Astrocyte (in vitro differentiated cells and primary cell): Measurements from ENCODE around the gene SHC3. TPM values are rescaled to one million over a fixed set of nuclear protein-coding genes. Genes with fewer than 3 reads are reported as not detected.

Source experiments
- DNase-seq: peaks from one replicate; pipeline ENCODE4 v3.0.0-alpha.2; 2010; ENCODE audit warnings: low read depth
- FAIRE-seq: peaks from 2 replicates; lab custom pipeline; 2011; peaks lifted over from hg19 to GRCh38; lab: Jason Lieb, UNC
- H2AFZ ChIP-seq: 2 replicates; pipeline ENCODE4 v1.6.0; 2012; ENCODE audit warnings: low read depth, low read length, inconsistent platforms
- H3K27ac ChIP-seq: 2 replicates; pipeline ENCODE4 v1.5.1; 2011; ENCODE audit warnings: low read depth, low read length, inconsistent platforms
- H3K27me3 ChIP-seq: 2 replicates; pipeline ENCODE4 v1.6.0; 2011; ENCODE audit warnings: low read length, inconsistent platforms; ENCODE audit not compliant: insufficient read depth
- H3K36me3 ChIP-seq: 2 replicates; pipeline ENCODE4 v1.5.1; 2011; ENCODE audit warnings: low read length, inconsistent platforms; ENCODE audit not compliant: insufficient read depth
- H3K4me1 ChIP-seq: 2 replicates; pipeline ENCODE4 v1.5.1; 2011; ENCODE audit warnings: low read length, inconsistent platforms; ENCODE audit not compliant: insufficient read depth
- H3K4me2 ChIP-seq: 2 replicates; pipeline ENCODE4 v1.6.0; 2012; ENCODE audit warnings: low read length, inconsistent platforms
- H3K4me3 ChIP-seq: 2 replicates; pipeline ENCODE4 v1.5.1; 2011; ENCODE audit warnings: low read depth, mild to moderate bottlenecking, low read length, inconsistent platforms; ENCODE audit not compliant: insufficient read depth
- H3K79me2 ChIP-seq: 2 replicates; pipeline ENCODE4 v1.6.0; 2012; ENCODE audit warnings: mild to moderate bottlenecking, low read length, inconsistent platforms; ENCODE audit not compliant: insufficient read depth
- H3K9ac ChIP-seq: 2 replicates; pipeline ENCODE4 v1.6.0; 2012; ENCODE audit warnings: mild to moderate bottlenecking, low read length, inconsistent platforms
- H3K9me3 ChIP-seq: 2 replicates; pipeline ENCODE4 v1.5.1; 2012; ENCODE audit warnings: low read depth, mild to moderate bottlenecking, low read length, inconsistent platforms; ENCODE audit not compliant: insufficient read depth
- H4K20me1 ChIP-seq: 2 replicates; pipeline ENCODE4 v1.6.0; 2012; ENCODE audit warnings: low read length, inconsistent platforms; ENCODE audit not compliant: insufficient read depth
- H3K27ac Mint-ChIP-seq: one replicate; pipeline ENCODE4 v1.8.0; 2021; ENCODE audit warnings: mild to moderate bottlenecking, mixed read lengths; ENCODE audit not compliant: unreplicated experiment
- H3K27me3 Mint-ChIP-seq: one replicate; pipeline ENCODE4 v1.8.0; 2021; ENCODE audit warnings: low read depth, mixed read lengths; ENCODE audit not compliant: unreplicated experiment
- H3K36me3 Mint-ChIP-seq: one replicate; pipeline ENCODE4 v1.8.0; 2021; ENCODE audit warnings: low read depth, mixed read lengths; ENCODE audit not compliant: unreplicated experiment
- H3K4me1 Mint-ChIP-seq: one replicate; pipeline ENCODE4 v1.8.0; 2021; ENCODE audit warnings: low read depth, mixed read lengths; ENCODE audit not compliant: unreplicated experiment
- H3K4me3 Mint-ChIP-seq: one replicate; pipeline ENCODE4 v1.8.0; 2021; ENCODE audit warnings: mild to moderate bottlenecking, moderate library complexity, mixed read lengths; ENCODE audit not compliant: unreplicated experiment
- H3K9me3 Mint-ChIP-seq: one replicate; pipeline ENCODE4 v1.8.0; 2021; ENCODE audit warnings: mild to moderate bottlenecking, mixed read lengths; ENCODE audit not compliant: unreplicated experiment
- CTCF ChIP-seq: IDR thresholded peaks from 2 replicates; pipeline ENCODE4 v1.5.1; 2011; ENCODE audit warnings: low read depth, mild to moderate bottlenecking, inconsistent platforms, low read length, moderate library complexity; ENCODE audit not compliant: insufficient read depth
- EZH2 ChIP-seq: IDR thresholded peaks from 2 replicates; pipeline ENCODE4 v1.6.1; 2012; ENCODE audit warnings: mild to moderate bottlenecking, low read length, inconsistent platforms; ENCODE audit not compliant: insufficient read depth
- total RNA-seq: library from RNA; stranded (reverse); gene quantifications from 2 replicates; pipeline ENCODE4 v1.2.1, GENCODE V29; 2021

Gene SHC3
- total RNA-seq, 1 donor from 2014 or later, result 4.6 TPM

GRCh38 chr9:89065921-89066320 lies 112.7 kb downstream of the SHC3 start:
- no peak overlapping the region for H3K9ac ChIP-seq
- H3K79me2 ChIP-seq, result no peaks in the 10 kb centered on the region
- FAIRE-seq (no peak), DNase-seq (no peak)
- H3K4me2 ChIP-seq, result no peak overlapping the region
- Mint-ChIP-seq H3K4me1 (no peaks in the 10 kb centered on the region), H3K4me3 (no peak overlapping the region), H3K36me3 (peaks cover 9% of the 10 kb centered on the region), H3K27me3 (no peaks in the 10 kb centered on the region), H3K27ac (no peak overlapping the region), H3K9me3 (no peaks in the 10 kb centered on the region)
- H4K20me1 ChIP-seq, result no peaks in the 10 kb centered on the region
- TF ChIP-seq CTCF, result no peak
- TF ChIP-seq EZH2, result no peak
- peaks cover 19% of the 10 kb centered on the region for H3K36me3 ChIP-seq
- no peaks in the 10 kb centered on the region for H3K27me3 ChIP-seq
- H2AFZ ChIP-seq, result no peak overlapping the region
- H3K9me3 ChIP-seq, result no peaks in the 10 kb centered on the region
- no peak overlapping the region for H3K4me3 ChIP-seq
- no peak overlapping the region for H3K27ac ChIP-seq
- no peaks in the 10 kb centered on the region for H3K4me1 ChIP-seq

- Histone ChIP-seq H3K4me2 (no peak overlapping the region), H3K27ac (no peak overlapping the region), H3K4me3 (no peak overlapping the region), H3K9me3 (peaks cover 5% of the 10 kb centered on the region), H3K36me3 (peaks cover 16% of the 10 kb centered on the region), H3K9ac (no peak overlapping the region), H3K27me3 (no peaks in the 10 kb centered on the region), H4K20me1 (no peaks in the 10 kb centered on the region), H2AFZ (no peak overlapping the region), H3K4me1 (no peaks in the 10 kb centered on the region), H3K79me2 (no peaks in the 10 kb centered on the region)
- Mint-ChIP-seq H3K9me3 (no peaks in the 10 kb centered on the region), H3K4me1 (no peaks in the 10 kb centered on the region), H3K27ac (no peak overlapping the region), H3K36me3 (peaks cover 8% of the 10 kb centered on the region), H3K4me3 (no peak overlapping the region), H3K27me3 (no peaks in the 10 kb centered on the region)
- TF ChIP-seq EZH2 (no peak), CTCF (no peak)
- FAIRE-seq, result no peak
- no peak for DNase-seq
Observed at GRCh38 chr9:89060790-89061189, 117.8 kb downstream of the SHC3 start.

- H3K79me2 ChIP-seq, result no peaks in the 10 kb centered on the region
- no peak overlapping the region for H3K4me3 ChIP-seq
- DNase-seq (no peak), FAIRE-seq (no peak)
- peaks cover 5% of the 10 kb centered on the region for H3K9me3 ChIP-seq
- no peaks in the 10 kb centered on the region for H3K4me1 ChIP-seq
- no peaks in the 10 kb centered on the region for H3K4me1 Mint-ChIP-seq
- no peak overlapping the region for H3K27ac ChIP-seq
- H3K36me3 Mint-ChIP-seq, result peaks cover 5% of the 10 kb centered on the region
- no peaks in the 10 kb centered on the region for H4K20me1 ChIP-seq
- no peaks in the 10 kb centered on the region for H3K9me3 Mint-ChIP-seq
- H3K36me3 ChIP-seq, result peaks cover 11% of the 10 kb centered on the region
- no peak overlapping the region for H3K4me3 Mint-ChIP-seq
- H3K27ac Mint-ChIP-seq, result no peak overlapping the region
- no peaks in the 10 kb centered on the region for H3K27me3 ChIP-seq
- no peak overlapping the region for H2AFZ ChIP-seq
- no peaks in the 10 kb centered on the region for H3K27me3 Mint-ChIP-seq
- no peak for TF ChIP-seq CTCF
- no peak for TF ChIP-seq EZH2
- no peak overlapping the region for H3K4me2 ChIP-seq
- H3K9ac ChIP-seq, result no peak overlapping the region
Observed at GRCh38 chr9:89059925-89060506, 118.6 kb downstream of the SHC3 start.
